Glutamatergic neuron (in vitro differentiated cells): ENCODE results near the gene NPHP4. TPM values are rescaled to one million over a fixed set of nuclear protein-coding genes. Genes with fewer than 3 reads are reported as not detected.

ENCODE experiments used
- DNase-seq: peaks from one replicate; pipeline ENCODE4 v3.0.0; 2022
- H3K27ac Mint-ChIP-seq: one replicate; pipeline ENCODE4 v1.8.0; 2020; ENCODE audit warnings: mild to moderate bottlenecking, mixed read lengths, inconsistent platforms; ENCODE audit not compliant: unreplicated experiment
- H3K27me3 Mint-ChIP-seq: one replicate; pipeline ENCODE4 v1.8.0; 2020; ENCODE audit warnings: mild to moderate bottlenecking, moderate library complexity, mixed read lengths, inconsistent platforms; ENCODE audit not compliant: unreplicated experiment
- H3K36me3 Mint-ChIP-seq: one replicate; pipeline ENCODE4 v1.8.0; 2020; ENCODE audit warnings: mild to moderate bottlenecking, mixed read lengths, inconsistent platforms; ENCODE audit not compliant: unreplicated experiment
- H3K4me1 Mint-ChIP-seq: one replicate; pipeline ENCODE4 v1.8.0; 2020; ENCODE audit warnings: mild to moderate bottlenecking, low read depth, mixed read lengths, inconsistent platforms; ENCODE audit not compliant: unreplicated experiment
- H3K4me3 Mint-ChIP-seq: one replicate; pipeline ENCODE4 v1.8.0; 2020; ENCODE audit warnings: mild to moderate bottlenecking, mixed read lengths, inconsistent platforms; ENCODE audit not compliant: unreplicated experiment
- H3K9me3 Mint-ChIP-seq: one replicate; pipeline ENCODE4 v1.8.0; 2020; ENCODE audit warnings: mild to moderate bottlenecking, moderate library complexity, mixed read lengths, inconsistent platforms; ENCODE audit not compliant: unreplicated experiment
- CTCF ChIP-seq: fragments of 200-600 bp; sonication (generic); IDR thresholded peaks from one replicate; pipeline ENCODE4 v1.5.0; 2021; ENCODE audit not compliant: partially characterized antibody, unreplicated experiment
- total RNA-seq: library from RNA; stranded (reverse); fragmentation: NEBNext Ultra II Directional; extraction: Animal tissue kit (Norgen Biotek cat#: 25700); gene quantifications from one replicate; pipeline ENCODE4 v1.2.1, GENCODE V29; 2021; ENCODE audit not compliant: unreplicated experiment

Gene NPHP4
- total RNA-seq, 1 donor from 2014 or later: 28.4 TPM

- peaks cover 5% of the 10 kb centered on the region for H3K9me3 Mint-ChIP-seq
- H3K4me3 Mint-ChIP-seq: no peak overlapping the region
- H3K4me1 Mint-ChIP-seq: peaks cover 4% of the 10 kb centered on the region
- H3K27me3 Mint-ChIP-seq: peaks cover 2% of the 10 kb centered on the region
- TF ChIP-seq CTCF: no peak
- no peak overlapping the region for H3K27ac Mint-ChIP-seq
- H3K36me3 Mint-ChIP-seq: peaks cover 2% of the 10 kb centered on the region
- DNase-seq: no peak
Observed at GRCh38 chr1:5834477-5835178, 157.6 kb downstream of the NPHP4 start.

- H3K4me3 Mint-ChIP-seq: no peak overlapping the region
- H3K9me3 Mint-ChIP-seq: peaks cover 7% of the 10 kb centered on the region
- TF ChIP-seq CTCF: no peak
- H3K27me3 Mint-ChIP-seq: peaks cover 6% of the 10 kb centered on the region
- no peak for DNase-seq
- no peak overlapping the region for H3K27ac Mint-ChIP-seq
- H3K4me1 Mint-ChIP-seq: no peaks in the 10 kb centered on the region
- H3K36me3 Mint-ChIP-seq: peaks cover 7% of the 10 kb centered on the region
Observed at GRCh38 chr1:5833911-5834310, 158.3 kb downstream of the NPHP4 start.

- TF ChIP-seq CTCF: no peak
- Mint-ChIP-seq H3K4me1 (no peaks in the 10 kb centered on the region), H3K9me3 (peaks cover 7% of the 10 kb centered on the region), H3K4me3 (no peak overlapping the region), H3K27me3 (peaks cover 5% of the 10 kb centered on the region), H3K27ac (no peak overlapping the region), H3K36me3 (peaks cover 7% of the 10 kb centered on the region)
- DNase-seq: no peak
Observed at GRCh38 chr1:5832916-5833895, 159.0 kb downstream of the NPHP4 start.

- Mint-ChIP-seq H3K4me3 (no peak overlapping the region), H3K27ac (no peak overlapping the region), H3K9me3 (peaks cover 7% of the 10 kb centered on the region), H3K36me3 (peaks cover 7% of the 10 kb centered on the region), H3K27me3 (peaks cover 7% of the 10 kb centered on the region), H3K4me1 (no peaks in the 10 kb centered on the region)
- TF ChIP-seq CTCF: no peak
- no peak for DNase-seq
Observed at GRCh38 chr1:5831600-5832335, 160.5 kb downstream of the NPHP4 start.
